ENCODE results near the gene BPIFB4. TPM values are rescaled to one million over a fixed set of nuclear protein-coding genes. Genes with fewer than 3 reads are reported as not detected.

Gene BPIFB4
- total RNA-seq, 3 donors from 2014 or later = not detected

GRCh38 chr20:33051333-33051732 lies 28.1 kb upstream of the BPIFB4 start:
- H3K27me3 ChIP-seq = peaks cover 0 to 6% of the 10 kb centered on the region in 2 donors
- H3K9me3 ChIP-seq = peaks cover 0 to under 1% of the 10 kb centered on the region in 2 donors
- TF ChIP-seq POLR2A (IDR thresholded peaks at IDR 0.05) (no peak), CTCF (IDR thresholded peaks at IDR 0.05) (no peak), POLR2AphosphoS5 (IDR thresholded peaks at IDR 0.05) (no peak)
- H3K4me1 ChIP-seq = no peaks in the 10 kb centered on the region
- no peak for DNase-seq (ENCODE audit: low spot score in 2 of 2)
- no peak overlapping the region for H3K4me3 ChIP-seq
- no peak overlapping the region for H3K27ac ChIP-seq
- intact Hi-C loops (cut with DNase I; ENCODE audit: low total_unique reads) = no loop called here
- H3K36me3 ChIP-seq = no peaks in the 10 kb centered on the region

- H3K9me3 ChIP-seq = no peaks in the 10 kb centered on the region
- H3K36me3 ChIP-seq = no peaks in the 10 kb centered on the region
- no peak within 1 kb of the TSS for H3K4me3 ChIP-seq
- no peak for DNase-seq (ENCODE audit: low spot score in 2 of 2)
- no peak within 1 kb of the TSS for H3K27ac ChIP-seq
- H3K4me1 ChIP-seq = no peaks in the 10 kb centered on the region
- no peak for TF ChIP-seq CTCF (IDR thresholded peaks at IDR 0.05)
- no peak for TF ChIP-seq POLR2AphosphoS5 (IDR thresholded peaks at IDR 0.05)
- no peak for TF ChIP-seq POLR2A (IDR thresholded peaks at IDR 0.05)
- H3K27me3 ChIP-seq = peaks cover 0 to 6% of the 10 kb centered on the region in 2 donors
- intact Hi-C loops (cut with DNase I; ENCODE audit: low total_unique reads) = no loop called here
Measured at GRCh38 chr20:33053291-33054106, 25.9 kb upstream of the BPIFB4 start, which contains the start of gene BPIFB3. BPIFB3 (plus strand) TSS chr20:33053903; CDS start chr20:33055436, 1,533 bp downstream.

- Histone ChIP-seq H3K4me1 (no peaks in the 10 kb centered on the region), H3K27me3 (peaks cover 0 to 6% of the 10 kb centered on the region in 2 donors), H3K9me3 (no peaks in the 10 kb centered on the region), H3K4me3 (no peak overlapping the region), H3K36me3 (no peaks in the 10 kb centered on the region), H3K27ac (no peak overlapping the region)
- intact Hi-C loops (cut with DNase I; ENCODE audit: low total_unique reads) = no loop called here
- DNase-seq (ENCODE audit: low spot score in 2 of 2) = no peak
- TF ChIP-seq POLR2A (IDR thresholded peaks at IDR 0.05) = no peak
- no peak for TF ChIP-seq POLR2AphosphoS5 (IDR thresholded peaks at IDR 0.05)
- TF ChIP-seq CTCF (IDR thresholded peaks at IDR 0.05) = no peak
Measured at GRCh38 chr20:33054381-33054780, 25.1 kb upstream of the BPIFB4 start.

GRCh38 chr20:33054791-33055190 lies 24.7 kb upstream of the BPIFB4 start:
- Histone ChIP-seq H3K27me3 (peaks cover 0 to 6% of the 10 kb centered on the region in 2 donors), H3K4me3 (no peak overlapping the region), H3K36me3 (no peaks in the 10 kb centered on the region), H3K4me1 (no peaks in the 10 kb centered on the region), H3K9me3 (no peaks in the 10 kb centered on the region), H3K27ac (no peak overlapping the region)
- intact Hi-C loops (cut with DNase I; ENCODE audit: low total_unique reads) = loop anchor here (5.0 kb wide), 1 partner anchor 1012 kb away; no protein-coding TSS in a partner anchor
- DNase-seq (ENCODE audit: low spot score in 2 of 2) = no peak
- TF ChIP-seq POLR2A (IDR thresholded peaks at IDR 0.05) (no peak), CTCF (IDR thresholded peaks at IDR 0.05) (no peak), POLR2AphosphoS5 (IDR thresholded peaks at IDR 0.05) (no peak)

DNA sequence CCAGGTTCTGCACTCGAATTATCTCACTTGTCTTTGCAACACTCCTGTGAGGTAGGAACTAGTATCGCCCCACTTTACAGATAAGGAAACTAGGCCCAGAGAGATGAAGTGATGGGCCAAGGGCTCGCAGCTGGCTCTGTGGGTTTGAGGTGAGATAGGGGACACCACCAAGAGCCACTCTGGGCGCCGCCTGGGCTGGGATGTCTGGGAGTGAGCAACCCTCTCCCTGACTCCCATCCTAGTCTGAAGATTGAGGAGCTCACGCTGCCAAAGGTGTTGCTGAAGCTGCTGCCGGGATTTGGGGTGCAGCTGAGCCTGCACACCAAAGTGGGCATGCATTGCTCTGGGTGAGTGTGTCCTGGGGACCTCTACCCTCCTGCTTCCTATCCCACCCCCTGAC lies 20.3 kb upstream of the BPIFB4 start:
- TF ChIP-seq CTCF (IDR thresholded peaks at IDR 0.05) (no peak), POLR2A (IDR thresholded peaks at IDR 0.05) (no peak), POLR2AphosphoS5 (IDR thresholded peaks at IDR 0.05) (no peak)
- no peaks in the 10 kb centered on the region for H3K4me1 ChIP-seq
- no peaks in the 10 kb centered on the region for H3K36me3 ChIP-seq
- no peak for DNase-seq (ENCODE audit: low spot score in 2 of 2)
- no peak overlapping the region for H3K4me3 ChIP-seq
- intact Hi-C loops (cut with DNase I; ENCODE audit: low total_unique reads) = loop anchor here (5.0 kb wide), 1 partner anchor 1017 kb away; no protein-coding TSS in a partner anchor
- H3K9me3 ChIP-seq = no peaks in the 10 kb centered on the region
- H3K27ac ChIP-seq = no peak overlapping the region
- no peaks in the 10 kb centered on the region for H3K27me3 ChIP-seq
